Uterus (tissue), 4 donors: ENCODE results near the gene TEK. TPM values are rescaled to one million over a fixed set of nuclear protein-coding genes. Genes with fewer than 3 reads are reported as not detected.

Source experiments
- DNase-seq, 2 donors: peaks; one replicate each; pipeline ENCODE4 v3.0.0-alpha.2; 2019 to 2020
- H3K27ac ChIP-seq, 2 donors: fragments of 200-600 bp; sonication (generic); 1 replicate in 1 of 2; 2 replicates in 1 of 2; pipeline ENCODE4 v1.5.1; 2016 to 2018
- H3K27me3 ChIP-seq, 2 donors: fragments of 200-600 bp; sonication (generic); one replicate each; pipeline ENCODE4 v1.5.1; 2018 to 2019; ENCODE audit warnings: control low read depth in 1 of 2
- H3K36me3 ChIP-seq, 2 donors: fragments of 200-600 bp; sonication (generic); one replicate each; pipeline ENCODE4 v1.5.1; 2019; ENCODE audit warnings: control low read depth in 1 of 2
- H3K4me1 ChIP-seq, 2 donors: fragments of 200-600 bp; sonication (generic); one replicate each; pipeline ENCODE4 v1.5.1; 2018 to 2019; ENCODE audit warnings: control low read depth in 1 of 2
- H3K4me3 ChIP-seq, 2 donors: fragments of 200-600 bp; sonication (generic); 1 replicate in 1 of 2; 2 replicates in 1 of 2; pipeline ENCODE4 v1.5.1; 2018 to 2019; ENCODE audit warnings: mild to moderate bottlenecking in 1 of 2
- H3K9me3 ChIP-seq, 2 donors: fragments of 200-600 bp; sonication (generic); one replicate each; pipeline ENCODE4 v1.5.1; 2019; ENCODE audit warnings: control low read depth in 1 of 2
- CTCF ChIP-seq, 4 experiments: fragments of 200-600 bp in 2 of 4; fragments of 450-650 bp in 2 of 4; sonication (generic) in 2 of 4; IDR thresholded peaks; one replicate each; pipeline ENCODE4 v1.5.1; 2016 to 2019; ENCODE audit warnings: antibody characterized with exemption in 4 of 4, mild to moderate bottlenecking in 2 of 4, moderate library complexity in 1 of 4
- POLR2A ChIP-seq, 2 donors: fragments of 450-650 bp; IDR thresholded peaks; one replicate each; pipeline ENCODE4 v1.6.1; 2016; ENCODE audit warnings: antibody characterized with exemption in 2 of 2, mild to moderate bottlenecking in 1 of 2, moderate library complexity in 1 of 2
- intact Hi-C: fragments of 100-400 bp; cut with DNase I; formaldehyde crosslinking; loops from one replicate; pipeline ENCODE4 v1.15.1; 2023; ENCODE audit warnings: low total_unique reads
- total RNA-seq, 4 donors: library from RNA; depleted of rRNA in 3 of 4; stranded (reverse); fragments of >200 nt in 3 of 4; gene quantifications; one replicate each; pipeline versions ENCODE4 v1.1.0 to v1.2.4, GENCODE V29; 2014 to 2023
- donor health status: DM: yes; HTN: yes; CAD: no.

The TEK gene
- total RNA-seq, 4 donors from 2014 or later: 13.5 to 61.3 (median 34.2) TPM

- intact Hi-C loops: no loop called here
- Histone ChIP-seq H3K9me3 (no peaks in the 10 kb centered on the region), H3K4me1 (no peaks in the 10 kb centered on the region)
Observed at GRCh38 chr9:27204578-27204977, 95.6 kb downstream of the TEK start.

GRCh38 chr9:27205198-27205597, 96.2 kb downstream of the TEK start:
- no peak for DNase-seq
- Histone ChIP-seq H3K9me3 (no peaks in the 10 kb centered on the region), H3K4me1 (no peaks in the 10 kb centered on the region), H3K27ac (no peak overlapping the region), H3K4me3 (no peak overlapping the region), H3K36me3 (no peaks in the 10 kb centered on the region), H3K27me3 (no peaks in the 10 kb centered on the region)
- intact Hi-C loops: no loop called here
- TF ChIP-seq POLR2A (IDR thresholded peaks at IDR 0.05) (no peak), CTCF (IDR thresholded peaks at IDR 0.05) (no peak)

More at GRCh38 chr9:27204578-27204977, 95.6 kb downstream of the TEK start:
- TF ChIP-seq POLR2A (IDR thresholded peaks at IDR 0.05) (no peak), CTCF (IDR thresholded peaks at IDR 0.05) (no peak)
- H3K4me3 ChIP-seq: no peak overlapping the region
- no peak for DNase-seq
- H3K36me3 ChIP-seq: no peaks in the 10 kb centered on the region
- H3K27ac ChIP-seq: no peak overlapping the region
- H3K27me3 ChIP-seq: no peaks in the 10 kb centered on the region

- Histone ChIP-seq H3K27ac (no peak overlapping the region), H3K27me3 (no peaks in the 10 kb centered on the region), H3K4me3 (no peak overlapping the region), H3K36me3 (no peaks in the 10 kb centered on the region), H3K9me3 (no peaks in the 10 kb centered on the region), H3K4me1 (no peaks in the 10 kb centered on the region)
- intact Hi-C loops: no loop called here
- no peak for TF ChIP-seq POLR2A (IDR thresholded peaks at IDR 0.05)
- TF ChIP-seq CTCF (IDR thresholded peaks at IDR 0.05): no peak
- no peak for DNase-seq
Observed at GRCh38 chr9:27206041-27206440, 97.0 kb downstream of the TEK start.

GRCh38 chr9:27209034-27209433, 100.0 kb downstream of the TEK start:
- Histone ChIP-seq H3K36me3 (no peaks in the 10 kb centered on the region), H3K4me3 (no peak overlapping the region), H3K9me3 (no peaks in the 10 kb centered on the region), H3K27ac (no peak overlapping the region), H3K4me1 (no peaks in the 10 kb centered on the region), H3K27me3 (no peaks in the 10 kb centered on the region)
- intact Hi-C loops: no loop called here
- DNase-seq: no peak
- TF ChIP-seq CTCF (IDR thresholded peaks at IDR 0.05) (no peak), POLR2A (IDR thresholded peaks at IDR 0.05) (no peak)

GRCh38 chr9:27210588-27210987, 101.6 kb downstream of the TEK start:
- no peaks in the 10 kb centered on the region for H3K36me3 ChIP-seq
- no peak overlapping the region for H3K4me3 ChIP-seq
- intact Hi-C loops: no loop called here

More at GRCh38 chr9:27210588-27210987, 101.6 kb downstream of the TEK start:
- Histone ChIP-seq H3K4me1 (no peaks in the 10 kb centered on the region), H3K27me3 (no peaks in the 10 kb centered on the region), H3K9me3 (no peaks in the 10 kb centered on the region), H3K27ac (no peak overlapping the region)
- TF ChIP-seq POLR2A (IDR thresholded peaks at IDR 0.05): no peak
- TF ChIP-seq CTCF (IDR thresholded peaks at IDR 0.05): no peak
- DNase-seq: no peak
